ENCODE measurements around the gene MUL1.

MUL1 gene

GRCh38 chr1:20484519-20485462, 23.2 kb downstream of the MUL1 start:
- DNase-seq, result peak in 1 of 6 experiments; percentile 12

- DNase-seq, result no peak
Measured at GRCh38 chr1:20483833-20484518, 24.0 kb downstream of the MUL1 start.

GRCh38 chr1:20483098-20483832, 24.7 kb downstream of the MUL1 start:
- DNase-seq, result no peak

- DNase-seq, result no peak
Measured at GRCh38 chr1:20481643-20482498, 26.1 kb downstream of the MUL1 start.

GRCh38 chr1:20480951-20481617, 26.9 kb downstream of the MUL1 start:
- no peak for DNase-seq

- no peak for DNase-seq
Measured at GRCh38 chr1:20480243-20480944, 27.6 kb downstream of the MUL1 start.

- DNase-seq, result no peak
Measured at GRCh38 chr1:20479840-20480239, 28.1 kb downstream of the MUL1 start.

- DNase-seq, result no peak
Measured at GRCh38 chr1:20478057-20478635, 29.8 kb downstream of the MUL1 start.

- DNase-seq, result no peak
Measured at GRCh38 chr1:20477348-20478056, 30.4 kb downstream of the MUL1 start.

GRCh38 chr1:20476265-20477038, 31.5 kb downstream of the MUL1 start:
- no peak for DNase-seq

GRCh38 chr1:20474996-20475395, 33.0 kb downstream of the MUL1 start:
- DNase-seq, result no peak

GRCh38 chr1:20474333-20474975, 33.5 kb downstream of the MUL1 start:
- no peak for DNase-seq

- DNase-seq, result no peak
Measured at GRCh38 chr1:20473894-20474293, 34.1 kb downstream of the MUL1 start.

- no peak for DNase-seq
Measured at GRCh38 chr1:20472860-20473711, 34.9 kb downstream of the MUL1 start.

GRCh38 chr1:20472121-20472520, 35.8 kb downstream of the MUL1 start:
- DNase-seq, result no peak

- no peak for DNase-seq
Measured at GRCh38 chr1:20470194-20470593, 37.8 kb downstream of the MUL1 start.

GRCh38 chr1:20469406-20470076, 38.4 kb downstream of the MUL1 start:
- DNase-seq, result no peak
